ENCODE measurements around the gene DTYMK.
A peak's percentile ranks its signal among the peaks of the same experiment; 100 is the strongest.
"Not testable (repeated sequence)": the region's sequence is repeated elsewhere in the genome, so short reads cannot be mapped to it uniquely, and the experiment has no call there.

The DTYMK gene, protein sequence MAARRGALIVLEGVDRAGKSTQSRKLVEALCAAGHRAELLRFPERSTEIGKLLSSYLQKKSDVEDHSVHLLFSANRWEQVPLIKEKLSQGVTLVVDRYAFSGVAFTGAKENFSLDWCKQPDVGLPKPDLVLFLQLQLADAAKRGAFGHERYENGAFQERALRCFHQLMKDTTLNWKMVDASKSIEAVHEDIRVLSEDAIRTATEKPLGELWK

DNA sequence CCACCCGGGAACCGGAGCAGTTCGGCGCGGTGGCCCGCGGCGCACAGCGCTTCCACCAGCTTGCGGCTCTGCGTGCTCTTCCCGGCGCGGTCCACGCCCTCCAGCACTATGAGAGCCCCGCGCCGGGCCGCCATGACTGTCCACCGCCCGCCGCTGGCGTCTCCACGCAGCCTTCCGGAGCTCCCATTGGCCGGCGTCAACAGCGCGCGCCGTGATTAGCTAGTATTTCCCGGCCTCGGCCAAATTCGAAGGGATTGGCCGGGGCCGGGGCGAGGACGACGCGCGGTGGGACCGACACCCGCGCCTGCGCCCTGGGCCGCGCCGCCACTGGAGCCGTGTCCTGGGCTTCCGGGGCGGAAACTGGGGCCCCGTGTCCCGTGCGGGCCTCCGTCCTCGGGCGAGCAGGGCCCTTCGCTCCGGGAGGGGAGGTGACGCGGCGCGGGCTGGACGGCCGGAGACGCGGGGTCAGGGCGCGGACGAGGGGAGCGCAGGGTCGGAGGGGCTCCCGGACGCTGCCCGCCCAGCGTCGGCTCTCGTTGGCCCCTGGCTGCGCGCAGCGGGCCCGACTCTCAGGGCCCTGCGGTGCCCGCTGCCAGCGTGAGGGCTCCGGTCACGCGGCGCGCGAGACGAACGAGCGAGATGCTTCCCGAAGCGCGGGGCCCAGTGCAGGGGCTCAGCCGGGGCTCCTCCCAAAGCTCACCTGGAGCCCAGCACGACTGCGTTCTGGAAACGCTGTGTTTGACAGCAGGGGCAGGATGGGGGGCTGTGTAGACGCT lies at the start of gene DTYMK:
Gene DTYMK, minus strand, starts transcription at position 166 of the 776 bp plus-strand sequence. Its CDS starts 32 bp downstream, at position 134.
- peak; percentile 99 for DNase-seq (ENCODE audit: low spot score)

DNA sequence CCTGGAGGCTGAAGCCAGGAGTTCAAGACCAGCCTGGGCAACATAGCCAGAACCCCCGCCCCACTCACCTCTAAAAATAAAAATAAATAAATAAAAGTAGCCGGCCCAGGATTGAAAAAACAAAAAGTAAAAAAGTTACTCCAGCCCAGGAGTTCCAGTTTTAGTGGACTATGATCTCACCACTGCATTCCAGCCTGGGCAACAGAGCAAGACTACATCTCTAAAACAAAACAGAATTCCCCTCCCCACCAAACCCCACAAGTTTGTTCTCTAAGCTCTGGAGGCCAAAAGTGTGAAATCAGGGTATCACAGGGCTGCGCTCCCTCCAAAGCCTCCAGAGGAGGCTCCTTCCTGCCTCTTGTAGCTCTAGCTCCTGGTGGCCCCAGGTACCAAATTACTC lies 49.5 kb upstream of the DTYMK start:
- no peak for DNase-seq (ENCODE audit: low spot score)

DNA sequence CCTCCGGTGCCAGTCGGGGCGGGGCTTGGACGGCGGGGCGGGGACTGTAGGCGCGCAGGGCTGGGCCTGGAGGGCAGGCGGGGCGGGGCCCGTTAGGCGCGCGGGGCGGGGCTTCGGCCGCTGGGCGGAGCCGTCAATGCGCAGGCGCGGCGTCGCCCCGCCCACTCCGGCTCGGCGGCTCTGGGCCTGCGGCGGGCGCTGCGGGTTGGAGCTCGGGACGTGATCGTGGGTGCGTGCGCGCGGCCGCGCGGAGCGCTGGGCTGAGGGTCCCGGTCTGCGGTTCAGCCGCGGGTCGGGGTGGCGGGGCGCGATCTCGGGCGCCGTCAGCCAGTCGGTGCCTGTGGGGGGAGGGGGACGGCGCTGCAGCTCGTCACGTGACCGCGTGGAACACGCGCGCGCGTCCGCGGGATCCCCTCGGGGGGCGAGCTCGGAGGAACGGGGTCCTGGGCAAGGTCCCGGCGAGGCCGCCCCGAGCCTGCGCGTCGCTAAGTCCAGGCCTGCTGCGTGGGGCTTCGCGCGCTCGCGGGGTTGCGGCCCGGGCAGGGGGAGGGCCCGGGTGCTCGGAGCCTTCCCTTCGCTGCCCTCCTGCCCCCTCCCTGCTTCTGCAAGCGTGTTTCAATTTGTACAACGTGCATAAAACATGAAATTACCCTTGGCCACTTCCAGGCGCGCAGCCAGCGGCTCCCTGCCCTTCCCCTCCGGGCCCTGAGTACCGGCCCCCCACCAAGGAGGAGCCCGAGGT lies 48.0 kb upstream of the DTYMK start, which contains the start of gene D2HGDH:
Gene D2HGDH, plus strand, starts transcription at position 164 of the 742 bp plus-strand sequence. CDS start 595 bp downstream, outside the sequence.
- peak; percentile 98 for DNase-seq (ENCODE audit: low spot score)

DNA sequence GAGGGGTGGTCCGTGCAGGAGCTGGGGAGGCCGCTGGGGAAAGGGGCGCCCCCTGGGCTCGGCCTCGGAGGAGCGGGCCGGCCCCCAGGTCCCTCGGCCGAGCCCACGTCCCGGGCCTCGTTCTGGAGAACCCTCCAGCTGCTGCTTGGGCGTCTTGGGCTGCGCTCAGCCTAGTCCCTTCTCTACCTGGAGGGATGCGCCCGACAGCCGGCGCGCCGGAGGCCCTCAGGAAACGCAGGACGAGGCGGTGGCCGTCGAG lies 47.5 kb upstream of the DTYMK start:
- no peak for DNase-seq (ENCODE audit: low spot score)

DNA sequence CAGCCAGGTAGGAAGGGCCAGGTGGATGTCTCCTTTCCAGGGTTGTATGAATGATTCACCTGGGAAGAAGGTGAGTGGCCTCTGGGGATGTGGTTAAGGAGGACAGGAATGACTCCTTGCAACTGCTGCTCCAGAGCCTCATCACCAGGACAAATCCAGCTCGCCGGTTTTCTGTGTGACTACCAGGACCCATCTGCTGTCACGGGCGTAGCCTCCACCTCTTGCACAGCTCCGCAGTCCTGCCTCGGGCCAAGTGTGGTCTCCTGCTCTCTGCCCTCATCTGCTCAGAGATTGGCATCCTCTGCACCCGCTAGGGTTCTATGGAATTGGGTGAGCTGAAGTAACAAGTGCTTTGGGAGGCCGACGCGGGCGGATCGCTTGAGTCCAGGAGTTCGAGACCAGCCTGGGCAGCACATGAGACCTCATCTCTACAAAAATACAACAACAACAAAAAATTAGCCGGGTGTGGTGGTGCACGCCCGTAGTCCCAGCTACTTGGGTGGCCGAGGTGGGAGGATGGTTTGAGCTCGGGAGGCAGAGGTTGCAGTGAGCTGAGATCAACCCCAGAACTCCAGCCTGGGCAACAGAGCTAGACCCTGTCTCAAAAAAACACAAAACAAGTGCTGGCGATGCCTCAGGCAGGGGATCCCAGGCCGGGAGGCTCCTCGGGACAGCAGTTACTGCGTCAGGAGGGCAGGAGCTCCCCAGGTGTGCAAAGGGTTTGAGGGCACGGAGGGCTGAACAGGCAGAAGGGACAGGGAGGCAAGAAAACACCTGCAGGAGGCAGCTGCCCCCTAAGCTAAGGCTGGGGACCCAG lies 47.0 kb upstream of the DTYMK start:
- DNase-seq (ENCODE audit: low spot score) = no peak

DNA sequence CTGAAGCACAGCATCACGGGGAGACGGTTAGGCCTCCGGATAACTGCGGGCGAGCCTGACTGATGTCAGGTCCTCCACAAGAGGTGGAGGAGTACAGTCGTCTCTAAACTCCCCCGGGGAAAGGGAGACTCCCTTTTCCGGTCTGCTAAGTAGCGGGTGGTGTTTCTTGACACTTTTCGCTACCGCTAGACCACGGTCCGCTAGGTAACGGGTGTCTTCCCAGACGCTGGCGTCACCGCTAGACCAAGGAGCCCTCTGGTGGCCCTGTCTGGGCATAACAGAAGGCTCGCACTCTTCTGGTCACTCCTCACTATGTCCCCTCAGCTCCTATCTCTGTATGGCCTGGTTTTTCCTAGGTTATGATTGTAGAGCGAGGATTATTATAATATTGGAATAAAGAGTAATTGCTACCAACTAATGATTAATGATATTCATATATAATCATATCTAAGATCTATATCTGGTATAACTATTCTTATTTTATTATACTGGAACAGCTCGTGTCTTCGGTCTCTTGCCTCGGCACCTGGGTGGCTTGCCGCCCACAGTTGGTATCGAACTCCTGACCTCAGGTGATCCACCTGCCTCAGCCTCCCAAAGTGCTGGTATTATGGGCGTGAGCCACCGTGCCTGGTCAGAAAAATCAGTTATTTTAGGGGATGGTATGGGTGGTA lies 46.0 kb upstream of the DTYMK start:
- not testable (repeated sequence) for DNase-seq (ENCODE audit: low spot score)

DNA sequence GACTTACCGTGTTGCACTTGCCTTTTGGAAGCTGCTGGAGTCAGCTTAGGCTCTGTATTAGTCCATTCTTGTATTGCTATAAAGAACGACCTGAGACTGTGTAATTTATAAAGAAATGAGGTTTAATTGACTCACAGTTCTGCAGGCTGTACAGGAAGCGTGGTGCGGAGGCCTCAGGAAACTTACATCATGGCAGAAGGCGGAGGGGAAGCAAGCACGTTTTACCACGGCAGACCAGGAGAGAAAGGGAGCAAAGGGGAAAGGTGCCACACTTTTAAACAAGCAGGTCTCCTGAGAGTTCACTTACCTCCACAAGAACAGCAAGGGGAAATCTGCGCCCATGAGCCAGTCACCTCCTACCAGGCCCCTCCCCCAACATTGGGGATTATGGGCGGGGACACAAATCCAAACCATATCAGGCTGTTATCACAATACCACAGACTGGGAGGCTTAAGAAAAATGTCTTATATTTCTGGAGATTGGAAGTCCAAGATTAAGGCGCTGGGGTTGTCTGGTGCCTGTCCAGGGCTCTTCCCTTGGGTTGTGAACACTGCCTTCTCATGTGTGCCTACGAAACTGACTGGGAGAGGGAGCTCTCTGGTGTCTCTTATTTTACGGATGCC lies 44.2 kb upstream of the DTYMK start:
- no peak for DNase-seq (ENCODE audit: low spot score)

DNA sequence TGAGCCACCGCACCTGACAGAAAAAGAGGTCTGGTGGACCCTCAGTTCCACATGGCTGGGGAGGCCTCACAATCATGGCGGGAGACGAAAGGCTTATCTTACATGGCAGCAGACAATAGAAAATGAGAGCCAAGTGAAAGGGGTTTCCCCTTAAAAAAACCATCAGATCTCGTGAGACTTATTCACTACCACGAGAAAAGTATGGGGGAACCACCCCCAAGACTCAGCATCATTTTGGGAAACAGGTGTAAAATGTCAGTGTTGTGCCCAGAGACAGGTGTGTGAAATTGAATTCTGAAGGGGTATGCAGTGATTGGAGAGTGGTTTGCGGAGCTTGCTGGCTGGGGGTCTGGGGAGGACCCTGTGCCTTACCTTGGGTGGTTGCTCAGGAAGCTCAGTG lies 43.3 kb upstream of the DTYMK start:
- DNase-seq (ENCODE audit: low spot score) = no peak

DNA sequence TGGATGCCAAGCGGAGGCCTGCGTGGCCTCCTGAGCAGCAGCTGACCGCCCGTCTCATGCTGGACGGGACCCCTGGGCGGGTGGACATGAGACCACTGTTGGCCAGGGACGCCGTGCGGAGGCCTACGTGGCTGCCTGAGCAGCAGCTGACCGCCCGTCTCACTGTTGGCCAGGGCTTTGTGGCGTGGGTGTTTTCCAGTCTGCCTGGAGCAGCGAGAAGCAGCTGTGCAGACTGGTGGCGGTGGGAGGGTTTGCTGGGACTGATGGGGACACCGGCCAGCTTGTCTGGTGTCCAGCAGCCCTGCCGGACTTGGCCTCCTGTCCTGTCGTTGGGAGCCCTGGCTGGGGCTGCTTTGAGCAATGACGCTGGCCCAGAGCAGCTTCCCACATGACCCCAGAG lies 42.0 kb upstream of the DTYMK start:
- no peak for DNase-seq (ENCODE audit: low spot score)

DNA sequence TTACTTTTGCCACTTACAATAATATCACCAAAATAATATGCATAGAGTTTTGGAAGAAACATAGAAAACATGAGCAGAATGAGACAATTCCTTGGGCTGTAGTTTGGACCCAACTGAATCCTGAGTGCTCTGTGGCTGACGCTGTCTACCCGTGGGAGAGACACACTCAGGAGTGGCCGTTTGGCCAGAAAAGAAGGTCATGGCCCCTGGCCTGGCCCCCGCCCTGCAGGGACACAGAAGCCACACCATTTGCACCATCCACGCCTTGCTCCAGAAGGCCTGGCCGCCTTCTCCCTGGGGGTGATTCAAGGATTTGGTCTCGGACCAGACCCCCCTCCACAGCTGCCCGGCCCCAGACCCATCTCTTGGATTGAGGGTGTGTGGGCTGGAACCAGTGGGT lies 41.4 kb upstream of the DTYMK start:
- no peak for DNase-seq (ENCODE audit: low spot score)

DNA sequence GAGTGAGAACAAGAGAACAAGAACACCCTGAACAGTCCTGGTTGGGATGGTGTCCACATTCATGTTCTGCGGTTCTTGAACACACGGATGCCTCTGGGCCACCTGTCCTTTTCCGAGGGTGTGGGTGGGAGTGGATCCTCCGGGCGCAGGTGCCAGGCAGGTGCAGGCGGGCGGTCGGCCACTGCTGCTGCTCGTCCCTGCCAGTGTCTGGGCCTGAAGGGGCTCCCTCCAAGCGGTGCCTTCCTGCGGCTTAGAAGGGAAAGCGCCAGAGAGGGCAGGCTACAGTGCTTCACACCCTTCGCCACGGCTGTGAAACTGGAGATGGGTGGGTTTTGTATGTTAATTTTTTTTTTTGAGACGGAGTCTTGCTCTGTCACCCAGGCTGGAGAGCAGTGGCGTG lies 39.8 kb upstream of the DTYMK start:
- DNase-seq (ENCODE audit: low spot score) = no peak

DNA sequence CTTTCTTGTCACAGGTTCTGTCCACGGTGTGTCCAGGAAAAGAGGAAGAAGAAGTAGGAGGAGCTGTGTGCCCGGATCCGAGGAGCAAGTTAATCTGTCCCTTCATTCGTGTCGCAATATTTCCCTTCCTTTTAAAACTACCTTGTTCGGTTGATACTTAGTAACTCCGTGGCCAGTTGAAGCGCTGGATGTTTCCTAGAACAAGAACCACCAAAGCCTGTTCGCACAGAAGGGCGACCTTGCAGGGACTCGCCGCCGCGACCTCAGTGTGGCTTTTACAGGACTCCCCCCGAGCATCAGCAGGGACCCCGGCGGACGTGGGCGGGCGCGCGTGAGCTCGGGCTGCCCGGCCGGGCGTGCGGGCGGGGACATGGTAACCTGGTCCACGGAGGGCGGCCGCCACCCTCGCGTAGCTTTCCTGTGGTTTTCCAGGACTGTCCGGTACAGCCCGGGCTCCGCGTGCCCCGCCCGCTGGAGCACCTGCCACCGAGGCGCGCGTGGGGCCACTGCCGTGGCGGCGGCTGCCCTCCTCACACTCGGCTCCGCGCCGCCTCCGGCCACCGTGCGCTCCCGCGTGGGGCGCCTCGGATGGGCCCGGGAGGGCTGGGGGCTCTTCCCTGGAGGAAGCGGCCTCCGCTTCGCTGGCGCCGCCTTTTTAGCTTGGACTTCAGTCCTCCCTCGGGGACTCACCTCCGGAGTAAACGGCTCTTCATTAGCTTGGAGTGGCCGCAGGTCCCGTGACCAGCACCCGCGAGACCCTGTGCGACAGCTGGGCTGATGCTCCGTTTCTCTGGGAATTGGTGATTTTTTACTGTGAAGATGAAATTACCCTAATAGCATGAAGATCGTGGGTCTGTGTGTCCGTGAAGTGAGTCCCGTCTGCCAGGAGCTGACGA lies 38.6 kb upstream of the DTYMK start:
- no peak for DNase-seq (ENCODE audit: low spot score)

DNA sequence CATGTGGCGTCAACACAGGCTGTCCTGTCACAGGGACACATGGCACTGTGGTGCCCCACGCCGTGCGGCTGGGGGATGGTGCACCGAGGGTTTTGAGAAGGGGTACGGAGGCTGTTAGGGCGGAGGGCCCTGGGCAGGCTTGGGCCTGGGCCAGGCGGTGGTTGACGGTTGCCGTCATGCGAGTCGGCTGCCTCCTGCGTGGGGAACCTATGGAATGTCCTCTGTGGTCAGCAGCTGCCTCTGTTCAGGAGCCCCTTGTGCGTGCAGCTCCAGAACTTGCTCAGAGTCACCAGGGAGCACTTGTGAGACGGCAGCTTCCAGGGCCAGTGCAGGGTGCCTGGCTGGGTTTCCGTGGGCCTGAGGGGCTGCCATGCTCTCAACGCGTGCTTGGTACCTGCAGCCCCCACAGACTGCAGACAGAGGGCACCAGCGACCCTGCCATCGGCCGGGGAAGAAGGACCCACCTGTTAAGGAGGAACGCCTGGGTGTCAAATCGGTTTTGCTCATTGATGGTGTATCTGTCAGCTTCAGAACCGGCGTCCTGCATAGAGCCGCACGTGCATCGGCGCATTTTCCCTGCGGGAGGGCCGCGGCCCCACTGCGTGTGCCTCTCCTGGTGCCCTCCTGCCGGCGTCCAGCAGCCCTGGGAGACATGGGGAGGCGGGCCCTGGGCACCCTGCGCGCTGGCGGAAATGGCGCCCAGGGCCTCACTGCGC lies 37.8 kb upstream of the DTYMK start:
- DNase-seq (ENCODE audit: low spot score) = no peak

DNA sequence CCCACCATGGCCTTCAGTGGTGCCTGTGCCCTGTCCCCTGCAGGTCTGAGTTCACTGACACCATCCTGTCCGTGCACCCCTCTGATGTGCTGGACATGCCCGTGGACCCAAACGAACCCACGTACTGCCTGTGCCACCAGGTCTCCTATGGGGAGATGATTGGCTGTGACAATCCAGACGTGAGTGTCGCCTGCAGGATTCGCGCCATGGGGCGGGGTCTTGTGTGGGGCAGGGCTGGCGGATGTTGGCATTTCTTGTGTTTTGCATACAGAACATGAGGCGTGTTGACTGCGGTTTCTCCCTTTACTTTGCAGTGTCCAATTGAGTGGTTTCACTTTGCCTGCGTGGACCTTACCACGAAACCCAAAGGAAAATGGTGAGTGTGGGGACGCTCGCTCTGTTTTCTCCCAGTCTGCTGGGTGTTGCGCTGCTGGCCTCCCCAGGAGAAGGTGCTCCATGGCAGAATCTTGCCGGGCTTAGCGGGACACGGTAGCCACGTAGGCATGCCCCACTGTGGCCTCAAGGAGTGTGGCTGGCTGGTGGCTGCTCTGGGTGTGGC lies 36.4 kb upstream of the DTYMK start:
- DNase-seq (ENCODE audit: low spot score) = no peak

DNA sequence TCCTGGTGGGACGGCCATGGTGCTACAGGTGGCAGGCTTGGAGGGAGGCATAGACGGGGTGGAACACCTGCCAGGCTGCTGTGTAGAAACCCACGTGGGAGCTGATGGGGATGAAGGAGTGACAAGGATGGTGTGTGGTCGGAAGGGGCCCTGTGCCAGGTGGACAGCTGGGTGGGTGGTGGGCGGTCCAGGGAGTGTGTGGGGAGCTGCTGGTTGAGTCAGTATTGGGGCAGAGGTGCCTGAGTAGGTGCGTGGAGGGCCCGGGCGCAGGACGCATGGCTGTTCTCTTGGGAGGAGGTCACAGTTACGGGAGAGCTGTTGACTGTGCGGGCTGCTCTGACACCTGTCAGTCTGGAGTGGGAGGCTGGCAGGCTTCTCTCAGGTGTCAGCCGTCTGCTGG lies 35.2 kb upstream of the DTYMK start:
- no peak for DNase-seq (ENCODE audit: low spot score)

DNA sequence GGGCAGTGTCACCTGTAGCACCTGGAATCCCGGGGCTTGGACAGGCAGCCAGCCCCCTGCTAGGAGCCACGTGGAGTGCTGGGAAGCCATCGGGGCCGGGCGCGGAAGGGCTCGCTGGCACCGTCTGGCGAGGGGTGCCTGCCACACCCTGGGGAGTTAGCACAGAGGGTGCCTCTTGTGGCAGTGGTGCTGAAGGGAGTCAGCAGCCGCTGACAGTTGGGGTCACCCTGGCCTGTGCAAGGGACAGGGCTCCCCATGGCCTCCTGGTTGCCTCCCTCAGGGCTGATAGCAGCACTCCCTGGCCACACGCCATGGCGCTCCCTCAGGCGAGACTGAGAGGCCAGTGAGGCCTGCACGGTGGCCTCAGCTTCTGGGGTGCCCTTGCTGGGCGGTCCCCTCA lies 33.9 kb upstream of the DTYMK start:
- no peak for DNase-seq (ENCODE audit: low spot score)

DNA sequence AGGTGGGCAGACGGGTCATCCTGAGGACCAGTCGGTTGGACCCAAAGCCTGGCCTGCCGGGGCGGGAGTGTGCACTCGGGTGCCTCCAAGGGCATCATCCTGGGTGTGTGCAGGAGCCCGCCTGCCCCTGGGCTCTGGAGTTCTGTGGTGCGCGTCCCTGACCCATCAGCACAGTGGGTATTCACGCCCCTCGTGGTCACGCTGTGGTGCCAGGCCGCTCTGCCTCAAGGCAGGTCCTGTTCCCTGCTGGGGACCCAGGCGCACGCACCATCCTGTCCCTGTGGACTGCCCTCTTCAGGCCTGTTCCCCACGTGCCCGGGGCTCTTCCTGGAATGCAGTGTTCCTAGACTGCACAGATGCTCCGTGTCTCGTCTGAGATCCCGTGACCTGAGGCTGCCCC lies 33.5 kb upstream of the DTYMK start:
- no peak for DNase-seq (ENCODE audit: low spot score)

DNA sequence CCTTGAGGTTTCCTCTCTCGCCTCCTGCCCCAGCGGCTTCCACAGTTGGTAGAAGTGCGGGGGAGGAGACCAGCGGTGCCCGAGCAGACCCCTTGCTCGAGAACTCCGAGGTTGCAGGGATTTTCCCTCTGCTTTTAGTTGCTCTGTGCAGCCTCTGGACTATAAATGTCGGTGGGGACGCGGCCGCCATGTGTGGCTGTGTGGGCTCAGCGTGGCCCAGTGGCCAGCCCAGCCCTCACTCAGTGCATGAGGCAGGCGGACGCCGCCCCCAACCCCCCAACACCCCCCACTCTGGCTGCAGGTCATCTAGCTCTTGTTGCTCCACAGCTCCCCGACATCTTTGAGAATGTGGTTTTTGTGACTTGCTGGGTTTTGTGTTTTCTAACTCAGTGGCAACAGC lies 32.5 kb upstream of the DTYMK start:
- no peak for DNase-seq (ENCODE audit: low spot score)

DNA sequence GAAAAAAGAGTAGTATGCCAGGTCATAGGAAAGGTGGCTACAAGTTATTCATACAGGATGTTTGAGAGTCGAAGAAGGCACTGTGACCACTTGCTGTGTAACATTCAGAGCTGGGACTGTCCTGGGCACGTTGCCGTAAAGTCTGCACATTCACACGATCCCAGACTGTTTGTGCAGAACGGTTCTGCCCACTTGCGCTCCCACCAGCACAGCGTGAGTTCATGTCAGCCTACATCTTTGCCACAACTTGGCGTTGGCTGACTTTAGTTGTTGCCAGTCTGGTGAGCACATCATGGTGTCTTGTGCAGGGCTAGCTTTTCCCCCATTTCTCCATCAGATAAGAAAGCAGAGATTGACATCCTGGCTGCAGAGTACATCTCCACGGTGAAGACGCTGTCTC lies 22.3 kb upstream of the DTYMK start:
- no peak for DNase-seq (ENCODE audit: low spot score)

Data from AG08395 (cell line).